Testis (tissue), 2 donors: ENCODE results near the gene ARHGAP19.

ENCODE experiments used
- POLR2A ChIP-seq: fragments of 450-650 bp; IDR thresholded peaks from one replicate; pipeline ENCODE4 v1.6.1; 2017; ENCODE audit warnings: antibody characterized with exemption, mild to moderate bottlenecking, moderate library complexity
- TF ChIP-seq, protein P1 (sequence below), 3 experiments: fragments of 450-650 bp in 2 of 3; fragments of 200-600 bp in 1 of 3; sonication (generic) in 1 of 3; IDR thresholded peaks; one replicate each; pipeline ENCODE4 v1.5.1; 2016 to 2019; ENCODE audit warnings: antibody characterized with exemption in 3 of 3, mild to moderate bottlenecking in 2 of 3, moderate library complexity in 1 of 3

DNA sequence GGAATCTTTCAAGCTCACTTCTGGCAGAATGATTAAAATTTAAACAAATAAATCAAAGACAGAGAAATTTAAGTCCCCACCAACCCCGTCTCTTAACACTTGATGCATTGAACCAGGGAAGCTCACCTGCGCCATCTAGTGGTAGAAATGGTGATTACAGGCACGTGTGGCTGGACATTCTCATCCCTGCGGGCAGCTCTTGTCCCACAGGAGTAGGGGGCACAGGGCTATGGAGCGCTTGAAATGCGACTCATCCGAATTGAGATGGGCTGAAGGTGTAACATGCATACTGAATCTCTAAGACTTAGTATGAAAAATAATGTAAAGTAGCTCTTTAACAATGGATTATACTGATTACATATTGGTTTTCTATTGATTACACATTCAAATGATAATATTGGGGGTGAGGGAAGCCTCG lies 81.9 kb downstream of the ARHGAP19 start:
- TF ChIP-seq, protein P1, sequence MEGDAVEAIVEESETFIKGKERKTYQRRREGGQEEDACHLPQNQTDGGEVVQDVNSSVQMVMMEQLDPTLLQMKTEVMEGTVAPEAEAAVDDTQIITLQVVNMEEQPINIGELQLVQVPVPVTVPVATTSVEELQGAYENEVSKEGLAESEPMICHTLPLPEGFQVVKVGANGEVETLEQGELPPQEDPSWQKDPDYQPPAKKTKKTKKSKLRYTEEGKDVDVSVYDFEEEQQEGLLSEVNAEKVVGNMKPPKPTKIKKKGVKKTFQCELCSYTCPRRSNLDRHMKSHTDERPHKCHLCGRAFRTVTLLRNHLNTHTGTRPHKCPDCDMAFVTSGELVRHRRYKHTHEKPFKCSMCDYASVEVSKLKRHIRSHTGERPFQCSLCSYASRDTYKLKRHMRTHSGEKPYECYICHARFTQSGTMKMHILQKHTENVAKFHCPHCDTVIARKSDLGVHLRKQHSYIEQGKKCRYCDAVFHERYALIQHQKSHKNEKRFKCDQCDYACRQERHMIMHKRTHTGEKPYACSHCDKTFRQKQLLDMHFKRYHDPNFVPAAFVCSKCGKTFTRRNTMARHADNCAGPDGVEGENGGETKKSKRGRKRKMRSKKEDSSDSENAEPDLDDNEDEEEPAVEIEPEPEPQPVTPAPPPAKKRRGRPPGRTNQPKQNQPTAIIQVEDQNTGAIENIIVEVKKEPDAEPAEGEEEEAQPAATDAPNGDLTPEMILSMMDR (IDR thresholded peaks at IDR 0.05) = peak; percentile 88 to 99 (median 94)
- TF ChIP-seq POLR2A = no peak
